NCI-H82 treated with DMSO at 0.1 percent for 48 hours (cell line): ENCODE measurements around the gene DSG2.
"Not testable (repeated sequence)": the region's sequence is repeated elsewhere in the genome, so short reads cannot be mapped to it uniquely, and the experiment has no call there.

Source experiments
- DNase-seq: peaks from one replicate; lab custom pipeline; 2025; ENCODE audit not compliant: unreplicated experiment; lab: John Stamatoyannopoulos, UW

The DSG2 gene

DNA sequence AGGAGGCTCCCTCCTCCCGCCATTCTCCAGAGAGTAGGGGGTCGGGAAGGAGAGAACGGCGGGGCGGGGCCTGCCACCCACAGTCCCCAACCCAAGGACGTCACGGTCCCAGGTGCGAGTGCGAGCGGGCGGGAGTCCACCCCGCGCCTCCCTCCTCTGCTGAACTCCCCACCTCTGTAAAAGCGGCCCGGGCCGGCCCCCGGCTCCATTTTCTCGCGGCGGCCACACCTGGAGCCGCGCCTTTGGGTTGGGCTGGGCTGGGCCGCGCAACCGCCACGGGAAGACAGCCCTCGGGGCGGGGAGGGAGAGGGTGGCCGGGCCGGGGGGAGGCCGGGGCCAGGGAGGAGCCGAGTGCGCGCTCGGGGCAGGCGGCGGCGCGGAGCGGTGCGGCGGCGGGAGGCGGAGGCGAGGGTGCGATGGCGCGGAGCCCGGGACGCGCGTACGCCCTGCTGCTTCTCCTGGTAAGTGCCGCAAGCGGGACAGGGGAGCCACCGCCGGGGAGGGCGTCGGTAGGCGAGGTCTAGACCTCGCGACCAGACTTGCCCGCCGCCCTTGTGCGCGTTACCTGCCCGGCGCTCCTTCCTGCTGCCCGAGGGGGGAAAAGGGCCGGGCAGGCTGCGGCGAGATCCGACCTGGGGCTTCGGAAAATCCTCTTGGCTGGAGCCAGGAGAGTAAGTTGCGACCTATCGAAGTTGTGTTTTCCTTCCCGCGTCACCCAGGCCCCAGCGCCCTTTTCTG, at the start of gene DSG2:
Gene DSG2, plus strand, starts transcription at position 342 of the 738 bp plus-strand sequence. Its CDS starts 75 bp downstream, at position 417.
- DNase-seq, result peak; percentile 2

GRCh38 chr18:31450409-31450808, 47.6 kb upstream of the DSG2 start:
- DNase-seq, result no peak

DNA sequence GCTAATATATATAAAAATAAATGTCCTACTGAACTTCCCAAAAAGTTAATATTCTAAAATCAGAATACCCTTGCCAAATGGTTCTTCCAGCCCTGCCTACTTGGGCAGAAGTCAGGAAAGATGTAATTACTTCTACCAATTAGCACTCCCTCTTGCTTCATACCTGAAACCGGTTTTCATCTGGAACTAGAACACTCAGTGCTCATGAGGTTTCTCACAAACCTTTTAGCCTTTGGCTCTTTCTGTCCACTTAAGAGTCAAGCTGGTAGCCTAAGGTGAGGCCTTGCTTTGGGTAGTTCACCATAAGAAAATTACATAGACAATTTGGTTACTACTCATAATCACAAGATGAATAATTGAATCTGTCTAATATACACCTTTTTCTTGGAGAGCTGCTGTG, 46.4 kb upstream of the DSG2 start:
- no peak for DNase-seq

GRCh38 chr18:31454066-31454708, 43.8 kb upstream of the DSG2 start:
- DNase-seq, result no peak

- no peak for DNase-seq
Observed at GRCh38 chr18:31469629-31470028, 28.3 kb upstream of the DSG2 start.

- DNase-seq, result no peak
Observed at GRCh38 chr18:31478688-31479087, 19.3 kb upstream of the DSG2 start.

DNA sequence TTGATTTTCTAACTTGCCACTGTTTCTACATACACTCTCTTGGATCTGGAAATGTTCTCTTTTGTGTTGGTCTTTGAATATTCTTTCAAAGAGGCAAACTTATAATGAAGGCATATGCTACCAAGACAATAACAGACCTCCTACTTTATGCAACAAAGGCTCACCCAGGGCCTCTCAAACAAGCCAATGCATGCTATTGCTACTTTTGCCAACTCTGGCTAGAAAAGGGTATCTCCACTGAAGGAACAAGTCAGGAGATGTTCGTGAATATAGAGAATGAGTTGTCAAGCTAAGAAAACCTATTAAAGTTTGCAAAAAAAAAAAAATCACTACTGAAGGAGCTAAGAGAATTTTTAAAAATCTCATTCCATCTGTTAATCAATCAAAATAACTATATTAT, 15.9 kb upstream of the DSG2 start:
- no peak for DNase-seq

- DNase-seq, result no peak
Observed at GRCh38 chr18:31483396-31483795, 14.6 kb upstream of the DSG2 start.

DNA sequence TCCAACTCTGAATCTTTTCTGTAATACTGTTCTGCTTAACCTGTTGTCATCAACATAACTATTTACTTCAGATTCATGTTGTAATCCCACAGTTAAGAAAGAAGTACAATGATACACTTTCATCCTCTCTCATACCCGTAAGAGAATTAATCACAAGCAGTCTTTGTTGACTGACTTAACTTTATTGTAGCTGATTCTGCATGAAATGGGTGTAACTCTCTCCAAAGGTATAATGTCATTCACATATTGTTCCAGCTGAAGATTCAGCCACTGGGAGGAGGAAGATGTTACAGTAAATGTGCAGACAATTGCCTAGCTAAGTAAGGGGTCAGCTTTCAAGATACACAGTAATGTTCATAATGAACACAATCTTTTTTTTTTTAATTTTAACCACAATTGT, 13.5 kb upstream of the DSG2 start:
- no peak for DNase-seq

DNA sequence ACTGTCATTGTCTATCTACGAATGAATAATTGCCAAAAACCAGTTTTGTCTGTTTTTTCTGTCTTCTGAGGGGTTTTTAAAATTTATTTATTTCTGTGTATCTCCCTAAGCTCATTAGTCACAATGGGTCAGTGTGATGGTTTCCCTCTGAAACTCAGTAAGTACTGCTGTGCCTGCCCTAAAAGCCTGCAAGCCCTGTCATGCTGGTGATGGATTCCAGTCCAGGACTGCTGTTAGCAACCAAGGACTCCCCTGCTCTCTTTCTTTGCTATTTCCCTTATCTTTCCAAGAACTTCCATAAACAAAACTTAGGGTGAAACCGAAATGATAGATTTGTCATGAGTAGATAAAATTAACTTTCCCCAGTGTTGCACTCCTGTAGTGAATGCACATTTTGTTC, 11.8 kb upstream of the DSG2 start:
- DNase-seq, result no peak

GRCh38 chr18:31487246-31488015, 10.5 kb upstream of the DSG2 start:
- no peak for DNase-seq

GRCh38 chr18:31489311-31489710, 8.7 kb upstream of the DSG2 start:
- no peak for DNase-seq

- no peak for DNase-seq
Observed at GRCh38 chr18:31490387-31490786, 7.6 kb upstream of the DSG2 start.

DNA sequence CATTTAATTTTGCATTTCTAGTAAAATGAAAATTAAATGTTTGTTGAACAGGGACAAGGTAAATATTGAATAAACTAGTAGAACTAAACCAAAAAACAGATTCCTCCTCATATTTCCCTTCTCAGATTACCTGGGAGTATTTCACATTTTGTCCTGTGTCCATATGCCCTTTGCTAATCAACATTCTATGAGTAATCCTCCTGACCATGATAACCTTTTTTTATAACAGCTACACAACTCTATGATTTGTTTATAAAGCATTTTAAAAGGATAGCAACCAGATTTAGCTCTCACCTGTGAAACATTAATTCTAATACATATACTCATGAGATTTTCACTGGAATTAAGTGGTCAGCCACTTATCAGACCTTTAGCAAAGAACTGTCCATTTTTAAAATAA, 7.1 kb upstream of the DSG2 start:
- DNase-seq, result no peak

DNA sequence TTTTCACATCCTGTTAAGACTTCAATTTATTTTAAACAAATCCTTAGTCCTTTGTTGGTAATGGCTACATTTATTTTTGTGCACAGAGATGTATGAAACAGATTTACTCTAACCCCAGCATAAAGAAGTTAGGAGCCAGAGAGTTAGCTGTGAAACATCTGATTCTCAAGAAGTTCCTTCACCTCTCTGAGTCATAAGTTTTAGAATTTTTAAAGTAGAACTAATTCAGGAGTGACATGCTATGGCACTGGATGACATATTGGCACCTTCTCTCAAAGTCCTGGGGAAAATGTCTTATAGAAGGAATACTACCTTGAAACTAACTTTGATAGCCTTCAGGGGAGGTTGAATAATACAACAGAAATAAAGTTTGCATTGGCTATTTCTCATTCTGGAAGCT, 6.4 kb upstream of the DSG2 start:
- DNase-seq, result no peak

GRCh38 chr18:31492671-31493070, 5.3 kb upstream of the DSG2 start:
- DNase-seq, result no peak

GRCh38 chr18:31493171-31493570, 4.8 kb upstream of the DSG2 start:
- no peak for DNase-seq

- DNase-seq, result no peak
Observed at GRCh38 chr18:31493941-31494340, 4.0 kb upstream of the DSG2 start.

DNA sequence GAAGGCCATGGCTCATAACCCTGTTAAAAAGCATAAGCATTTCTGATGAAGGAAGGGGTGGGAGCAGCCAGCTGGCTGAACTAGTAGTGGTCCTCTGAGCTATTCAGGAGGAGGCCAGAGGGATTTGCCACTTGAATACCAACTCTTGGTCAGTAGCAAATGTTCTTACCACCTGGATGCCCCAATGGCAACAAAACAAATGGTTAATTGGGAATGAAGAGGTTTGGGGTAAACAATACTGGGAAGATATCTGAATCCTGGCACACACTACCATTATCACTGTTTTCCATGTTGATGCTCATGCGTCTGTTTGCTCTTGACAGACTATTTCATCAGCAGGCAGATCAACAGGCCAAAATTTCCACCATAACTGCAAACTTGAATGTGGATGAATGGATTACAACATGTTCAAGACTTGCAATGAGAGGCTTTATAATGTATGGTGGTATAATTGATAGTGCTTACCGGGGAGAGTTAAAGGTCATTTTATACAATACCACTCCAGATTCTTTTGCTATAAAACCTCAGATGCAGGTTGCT, 3.2 kb upstream of the DSG2 start:
- not testable (repeated sequence) for DNase-seq

- DNase-seq, result no peak
Observed at GRCh38 chr18:31497404-31497835, 557 bp upstream of the DSG2 start.
